NOMO-1 (cell line): ENCODE measurements around the gene ARHGAP26.

Experiments used
- DNase-seq, 2 experiments: peaks; one replicate each; lab custom pipeline; 2025; ENCODE audit not compliant: unreplicated experiment in 2 of 2; lab: John Stamatoyannopoulos, UW

Gene ARHGAP26

GRCh38 chr5:143002459-143003327 lies 232.5 kb downstream of the ARHGAP26 start:
- peak; percentile 96 to 100 for DNase-seq

GRCh38 chr5:143003328-143003636 lies 233.1 kb downstream of the ARHGAP26 start:
- DNase-seq, result no peak

- DNase-seq, result no peak
Observed at GRCh38 chr5:143004361-143005145, 234.4 kb downstream of the ARHGAP26 start.

- DNase-seq, result no peak
Observed at GRCh38 chr5:143006501-143006900, 236.3 kb downstream of the ARHGAP26 start.

GRCh38 chr5:143008032-143008431 lies 237.9 kb downstream of the ARHGAP26 start:
- DNase-seq, result no peak

GRCh38 chr5:143008809-143009521 lies 238.8 kb downstream of the ARHGAP26 start:
- peak; percentile 34 to 73 for DNase-seq

- DNase-seq, result no peak
Observed at GRCh38 chr5:143010351-143010750, 240.2 kb downstream of the ARHGAP26 start.

GRCh38 chr5:143011585-143011984 lies 241.4 kb downstream of the ARHGAP26 start:
- DNase-seq, result peak in 1 of 2 experiments; percentile 15

- no peak for DNase-seq
Observed at GRCh38 chr5:143013176-143013891, 243.2 kb downstream of the ARHGAP26 start.

- DNase-seq, result peak; percentile 18 to 36
Observed at GRCh38 chr5:143014017-143014651, 244.0 kb downstream of the ARHGAP26 start.

GRCh38 chr5:143016777-143017516 lies 246.8 kb downstream of the ARHGAP26 start:
- peak; percentile 11 to 62 for DNase-seq

- DNase-seq, result no peak
Observed at GRCh38 chr5:143017541-143017940, 247.4 kb downstream of the ARHGAP26 start.

- no peak for DNase-seq
Observed at GRCh38 chr5:143017992-143018391, 247.8 kb downstream of the ARHGAP26 start.

GRCh38 chr5:143019157-143019556 lies 249.0 kb downstream of the ARHGAP26 start:
- DNase-seq, result no peak

GRCh38 chr5:143019614-143020515 lies 249.7 kb downstream of the ARHGAP26 start:
- no peak for DNase-seq

- no peak for DNase-seq
Observed at GRCh38 chr5:143021595-143021994, 251.4 kb downstream of the ARHGAP26 start.

- no peak for DNase-seq
Observed at GRCh38 chr5:143023411-143024096, 253.4 kb downstream of the ARHGAP26 start.
